GM21619 (cell line): ENCODE results near the gene PRR5.
"Not testable (repeated sequence)": the region's sequence is repeated elsewhere in the genome, so short reads cannot be mapped to it uniquely, and the experiment has no call there.

Experiments used
- ATAC-seq: cut with Tn5 transposase; IDR thresholded peaks from one replicate; pipeline ENCODE4 v1.9.1; 2021; ENCODE audit not compliant: unreplicated experiment

Gene PRR5, protein sequence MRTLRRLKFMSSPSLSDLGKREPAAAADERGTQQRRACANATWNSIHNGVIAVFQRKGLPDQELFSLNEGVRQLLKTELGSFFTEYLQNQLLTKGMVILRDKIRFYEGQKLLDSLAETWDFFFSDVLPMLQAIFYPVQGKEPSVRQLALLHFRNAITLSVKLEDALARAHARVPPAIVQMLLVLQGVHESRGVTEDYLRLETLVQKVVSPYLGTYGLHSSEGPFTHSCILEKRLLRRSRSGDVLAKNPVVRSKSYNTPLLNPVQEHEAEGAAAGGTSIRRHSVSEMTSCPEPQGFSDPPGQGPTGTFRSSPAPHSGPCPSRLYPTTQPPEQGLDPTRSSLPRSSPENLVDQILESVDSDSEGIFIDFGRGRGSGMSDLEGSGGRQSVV

DNA sequence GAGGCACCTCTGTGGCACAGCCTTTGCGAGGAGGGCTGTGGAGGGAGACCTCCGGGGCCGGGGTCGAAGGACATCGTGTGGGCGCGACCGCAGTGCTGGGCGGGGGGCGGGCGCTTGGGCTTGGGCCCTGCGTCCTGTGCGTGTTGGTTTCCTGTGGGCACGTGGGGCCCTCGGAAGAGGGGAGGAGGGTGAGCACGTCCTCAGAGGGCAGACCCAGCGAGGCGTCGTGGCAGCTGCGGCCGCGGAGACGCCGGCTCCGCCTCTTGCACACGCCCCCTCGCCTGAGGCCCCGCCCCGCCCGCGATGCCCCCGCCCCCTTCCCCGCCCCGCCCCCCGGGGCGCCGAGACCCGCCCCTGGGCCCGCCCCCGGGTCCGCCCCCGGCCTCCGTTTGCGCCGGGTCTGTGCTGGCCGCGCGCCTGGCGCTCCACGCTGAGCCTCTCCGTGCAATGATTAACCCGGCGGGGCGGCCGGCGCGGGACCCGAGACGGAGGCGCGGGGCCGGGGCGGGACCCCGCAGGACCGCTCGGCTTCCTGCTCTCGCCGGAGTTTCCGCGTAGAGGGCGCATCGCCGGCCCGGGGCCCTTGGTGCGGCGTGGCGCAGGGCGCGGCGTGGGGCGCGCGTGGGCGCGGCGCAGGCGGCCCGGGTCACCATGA lies at the start of gene PRR5:
Gene PRR5, plus strand, starts transcription at position 381 of the 655 bp plus-strand sequence. Its CDS starts 271 bp downstream, at position 652.
- ATAC-seq = peak; percentile 65

DNA sequence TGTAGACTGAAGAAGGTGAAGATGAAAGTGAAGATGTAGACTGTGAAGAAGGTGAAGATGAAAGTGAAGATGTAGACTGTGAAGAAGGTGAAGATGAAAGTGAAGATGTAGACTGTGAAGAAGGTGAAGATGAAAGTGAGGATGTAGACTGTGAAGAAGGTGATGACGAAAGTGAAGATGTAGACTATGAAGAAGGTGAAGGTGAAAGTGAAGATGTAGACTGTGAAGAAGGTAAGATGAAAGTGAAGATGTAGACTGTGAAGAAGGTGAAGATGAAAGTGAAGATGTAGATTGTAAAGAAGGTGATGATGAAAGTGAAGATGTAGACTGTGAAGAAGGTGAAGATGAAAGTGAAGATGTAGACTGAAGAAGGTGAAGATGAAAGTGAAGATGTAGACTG lies 49.1 kb upstream of the PRR5 start:
- ATAC-seq = not testable (repeated sequence)

DNA sequence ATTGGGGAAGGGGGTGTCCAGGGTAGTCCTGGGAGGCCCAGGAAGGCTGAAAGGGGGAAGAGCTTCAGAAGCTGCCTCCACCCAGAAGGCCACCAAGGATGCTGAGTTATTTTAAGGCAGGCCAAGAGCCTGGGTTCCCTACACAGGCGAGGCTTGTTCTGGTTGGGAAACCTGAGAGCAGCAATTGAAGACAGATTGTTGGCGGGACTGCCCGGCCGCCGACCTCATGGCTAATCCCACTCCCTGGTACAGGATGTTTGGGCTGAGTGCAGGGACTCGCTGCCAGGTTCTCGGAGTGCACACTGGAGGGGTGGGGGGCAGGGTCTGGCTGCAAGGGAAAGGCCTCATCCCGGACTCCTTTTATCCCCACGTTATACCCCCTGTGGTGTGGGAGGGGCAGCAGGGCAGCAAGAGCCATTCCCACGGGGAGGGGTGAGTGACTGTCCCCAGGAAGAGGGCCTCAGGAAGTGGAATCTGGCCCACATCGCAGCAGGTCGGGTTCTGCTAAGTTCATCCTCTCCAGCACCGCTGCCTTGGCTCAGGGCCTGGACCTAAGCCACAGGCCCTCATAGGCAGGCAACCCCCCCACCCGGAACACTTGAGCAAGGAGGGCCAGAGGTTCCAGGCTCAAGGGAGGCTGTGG lies 43.6 kb upstream of the PRR5 start:
- no peak for ATAC-seq

DNA sequence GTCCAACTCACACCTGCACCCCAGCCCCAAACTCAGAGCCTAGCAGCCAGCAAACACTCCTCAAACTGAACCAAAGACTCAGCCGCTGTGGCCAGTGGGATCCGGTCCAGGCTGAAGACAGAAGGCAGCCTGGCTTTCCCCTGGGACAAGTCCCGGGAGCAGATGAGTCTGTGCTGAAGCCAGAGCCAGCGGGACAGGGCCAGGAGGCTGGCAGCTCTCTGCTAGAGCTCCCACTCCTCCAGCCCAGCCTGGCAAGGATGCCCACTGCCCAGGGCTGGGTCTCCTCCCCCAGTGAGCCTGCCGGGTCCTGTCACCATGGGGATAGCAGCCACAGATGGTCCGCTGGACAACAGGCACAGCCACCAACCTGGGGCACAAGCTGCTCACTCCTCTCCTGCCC lies 42.9 kb upstream of the PRR5 start:
- no peak for ATAC-seq

DNA sequence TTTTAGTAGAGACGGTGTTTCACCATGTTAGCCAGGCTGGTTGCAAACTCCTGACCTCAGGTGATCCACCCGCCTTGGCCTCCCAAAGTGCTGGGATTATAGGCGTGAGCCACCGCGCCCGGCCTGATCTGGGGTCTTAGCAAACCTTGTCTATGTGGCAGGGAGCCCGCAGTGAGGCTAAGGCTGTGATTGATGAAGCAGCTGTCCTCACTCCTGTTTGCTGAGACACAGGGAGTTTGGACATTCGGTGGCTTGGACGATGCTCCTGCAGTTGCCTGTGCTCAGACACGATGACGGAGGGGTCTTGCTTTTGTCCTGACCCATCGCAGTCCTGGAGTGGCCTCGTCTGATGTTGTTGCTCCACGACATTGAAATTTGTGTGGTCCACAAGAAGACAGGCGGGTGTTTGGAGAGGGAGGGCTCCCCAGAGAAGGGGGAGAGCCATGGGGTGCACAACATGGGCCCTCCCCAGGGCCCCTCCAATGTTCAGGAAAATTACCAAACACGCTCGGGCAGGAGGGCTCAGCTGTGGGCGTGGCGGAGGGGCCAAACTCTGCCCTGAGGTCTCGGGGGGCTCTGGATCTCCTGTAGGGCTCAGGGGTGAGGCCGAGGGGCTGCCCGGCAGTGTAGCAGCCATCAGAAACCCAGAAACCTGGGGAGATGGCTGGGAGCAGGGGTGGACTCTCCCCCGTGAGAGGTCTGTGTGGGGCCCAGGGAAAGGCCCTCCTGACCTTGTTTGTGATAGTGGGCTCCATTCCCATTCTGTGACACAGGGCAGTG lies 41.8 kb upstream of the PRR5 start:
- no peak for ATAC-seq

DNA sequence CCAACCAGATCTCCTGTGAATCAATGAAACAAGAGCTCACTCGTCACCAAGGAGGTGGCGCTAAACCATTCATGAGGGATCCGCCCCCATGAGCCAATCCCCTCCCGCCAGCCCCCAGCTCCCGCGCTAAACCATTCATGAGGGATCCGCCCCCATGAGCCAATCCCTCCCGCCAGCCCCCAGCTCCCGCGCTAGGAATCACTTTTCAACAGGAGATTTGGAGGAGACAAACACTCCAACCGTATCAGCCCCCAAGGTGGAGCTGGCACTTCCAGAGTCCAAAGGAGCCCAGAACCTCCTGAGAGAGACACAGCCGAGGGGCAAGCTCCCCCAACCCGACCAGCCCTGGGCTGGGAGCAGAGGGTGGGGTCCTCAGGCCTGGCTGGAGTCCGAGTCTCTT lies 40.9 kb upstream of the PRR5 start:
- ATAC-seq = no peak

DNA sequence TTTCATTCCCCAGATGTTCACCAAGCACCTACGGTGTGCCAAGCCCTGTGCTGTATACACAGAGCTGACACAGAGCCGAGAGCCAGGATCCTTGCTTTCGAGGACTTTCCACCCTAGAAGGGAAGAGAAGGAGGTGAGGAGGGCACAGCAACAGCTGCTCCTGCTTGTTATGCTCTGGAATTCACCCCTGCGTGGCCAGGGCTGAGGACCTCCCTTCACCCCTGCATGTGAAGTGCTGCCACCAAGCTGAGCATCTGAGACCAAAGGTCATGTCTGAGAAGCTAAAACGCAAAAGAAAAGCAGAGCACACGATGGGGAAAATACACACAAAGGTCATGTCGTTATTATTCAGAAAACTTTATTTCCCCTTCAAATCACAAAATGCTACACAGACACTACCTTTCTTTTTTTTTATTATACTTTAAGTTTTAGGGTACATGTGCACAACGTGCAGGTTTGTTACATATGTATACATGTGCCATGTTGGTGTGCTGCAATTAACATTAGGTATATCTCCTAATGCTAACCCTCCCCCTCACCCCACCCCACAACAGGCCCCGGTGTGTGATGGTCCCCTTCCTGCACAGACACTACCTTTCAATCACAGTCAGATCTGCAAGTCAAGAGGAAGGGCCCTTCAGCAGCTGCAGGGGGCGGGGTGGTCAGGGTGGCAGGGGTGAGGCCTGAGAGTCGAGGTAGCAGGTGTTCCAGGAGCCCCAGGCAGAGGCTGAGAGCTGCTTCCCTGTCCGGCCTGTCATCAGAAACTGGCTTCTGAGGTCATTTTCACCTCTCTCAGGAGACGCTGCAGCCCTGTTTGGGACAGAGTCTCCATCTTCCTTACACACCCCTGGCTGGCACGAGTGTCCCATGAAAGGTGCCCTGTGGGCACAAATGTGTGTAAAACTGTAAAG lies 40.1 kb upstream of the PRR5 start:
- ATAC-seq = no peak

DNA sequence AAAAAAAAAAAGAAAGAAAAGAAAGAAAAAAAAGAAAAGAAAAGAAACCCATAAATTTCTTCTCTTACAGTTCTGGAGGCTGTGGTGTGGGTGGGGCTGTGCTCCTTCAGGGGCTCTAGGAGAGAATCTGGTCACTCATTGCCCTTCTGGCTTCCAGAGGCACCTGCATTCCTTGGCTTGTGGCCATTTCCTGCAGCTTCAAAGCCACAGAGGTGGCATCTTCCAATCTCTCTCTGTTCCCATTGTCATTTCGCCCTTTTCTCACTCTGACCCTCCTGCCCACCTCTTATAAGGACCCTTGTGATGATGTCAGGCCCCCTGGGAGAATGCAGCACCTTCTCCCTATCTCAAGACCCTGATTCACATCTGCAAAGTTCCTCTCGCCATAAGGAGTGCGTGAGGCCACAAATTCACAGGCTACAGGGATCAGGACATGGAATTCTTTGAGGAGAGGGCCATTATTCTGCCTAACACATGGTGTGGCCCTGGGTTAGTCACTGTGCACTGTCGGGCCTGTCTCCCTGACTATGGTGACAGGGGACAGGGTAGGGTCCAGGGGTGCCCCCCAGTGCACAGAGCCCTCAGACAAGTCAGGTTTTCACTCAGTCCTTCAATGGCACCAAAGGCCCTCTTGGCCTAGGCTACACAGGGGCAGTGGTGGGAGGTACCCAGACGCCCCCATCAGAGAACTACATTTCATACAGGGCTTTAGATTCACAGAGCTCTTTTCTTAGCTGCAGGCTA lies 38.6 kb upstream of the PRR5 start:
- ATAC-seq = no peak

DNA sequence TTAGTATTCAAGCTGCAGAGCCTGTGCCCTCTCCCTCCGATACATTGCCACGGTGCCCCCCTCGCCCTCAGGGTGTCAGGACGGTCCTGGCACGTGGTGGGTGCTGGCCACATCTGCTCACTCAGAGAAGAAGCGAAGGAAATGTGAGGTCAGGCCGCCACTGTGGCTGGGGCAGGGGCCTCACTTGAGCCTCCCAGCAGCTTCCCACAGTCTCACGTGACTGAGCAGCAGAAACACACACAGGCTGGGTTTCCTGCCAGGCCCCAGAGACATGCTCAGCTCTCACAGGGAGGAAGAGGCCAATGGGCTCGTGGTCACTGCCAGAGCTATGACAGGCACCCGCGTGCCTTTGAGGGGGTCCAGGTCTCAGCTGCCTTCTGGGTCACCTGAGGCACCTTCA lies 37.9 kb upstream of the PRR5 start:
- no peak for ATAC-seq

DNA sequence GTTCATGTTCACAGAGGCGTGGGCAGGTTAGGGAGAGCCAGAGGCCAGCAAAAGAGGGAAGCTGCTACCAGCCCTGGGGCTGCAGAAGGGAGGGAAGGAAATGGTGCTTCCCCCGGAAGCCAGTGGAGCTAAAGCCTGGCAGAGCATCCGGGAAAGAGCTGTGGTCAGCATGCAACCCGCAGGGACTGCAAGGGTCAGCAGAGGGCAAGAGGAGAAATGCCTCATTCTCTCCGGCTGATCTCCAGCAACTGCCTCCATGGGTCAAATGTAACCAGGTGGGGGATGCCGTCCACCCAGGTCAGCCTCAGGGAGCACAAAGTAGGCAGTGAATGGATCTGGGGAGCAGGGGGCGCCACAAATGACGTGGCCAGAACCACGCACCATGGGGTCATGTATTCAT lies 36.9 kb upstream of the PRR5 start:
- no peak for ATAC-seq

DNA sequence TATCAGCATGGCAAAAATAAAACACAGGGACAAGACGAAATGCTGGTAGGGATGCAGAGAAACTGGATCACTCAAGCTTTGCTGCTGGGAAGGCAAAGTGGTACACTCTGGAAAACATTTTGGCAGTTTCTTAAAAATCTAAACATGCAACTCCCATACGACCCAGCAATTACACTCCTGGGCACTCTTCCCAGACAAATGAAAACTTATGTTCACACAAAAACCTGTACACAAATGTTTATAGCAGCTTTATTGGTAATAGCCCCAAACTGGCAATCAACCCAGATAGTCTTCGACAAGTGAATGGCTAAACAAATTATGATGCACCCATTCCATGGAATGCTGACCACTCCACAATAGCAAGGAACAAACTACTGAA lies 35.8 kb upstream of the PRR5 start:
- ATAC-seq = no peak

DNA sequence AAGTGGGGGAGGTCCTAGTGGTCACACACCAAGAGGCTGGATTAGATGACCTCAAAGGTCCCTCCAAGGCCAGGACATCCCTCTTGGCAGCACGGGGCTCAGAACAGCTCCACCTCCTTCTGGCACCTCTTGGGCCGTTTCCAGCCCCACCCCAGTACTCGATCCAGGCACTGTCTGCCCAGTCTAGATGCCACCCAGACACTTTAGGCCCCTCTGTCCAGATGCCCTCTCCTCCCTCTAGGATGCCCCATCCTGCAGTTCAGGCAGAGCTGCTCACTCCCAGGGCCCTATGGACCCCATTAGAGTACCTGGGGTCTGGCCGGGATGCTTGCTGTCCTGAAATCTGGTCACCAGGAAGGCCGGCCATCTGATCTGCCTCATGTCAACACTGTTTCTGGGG lies 34.7 kb upstream of the PRR5 start:
- ATAC-seq = no peak

DNA sequence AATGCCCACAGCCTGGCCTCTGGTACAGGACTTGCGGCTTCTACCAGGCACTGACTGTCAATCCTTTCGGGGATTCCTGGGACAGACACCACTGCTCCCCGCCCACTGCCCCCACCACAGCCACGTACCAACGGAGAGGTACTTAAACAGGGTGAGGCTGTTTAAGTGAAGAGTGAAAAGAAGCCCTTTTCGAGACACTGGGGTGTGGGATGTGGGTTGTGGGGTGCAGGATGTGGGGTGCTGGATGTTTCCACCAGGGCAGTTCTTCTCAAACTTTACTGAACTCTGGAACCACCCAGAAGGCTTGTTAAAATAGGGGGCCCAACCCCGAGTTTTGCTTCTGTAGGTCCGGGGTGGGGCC lies 34.2 kb upstream of the PRR5 start:
- no peak for ATAC-seq

DNA sequence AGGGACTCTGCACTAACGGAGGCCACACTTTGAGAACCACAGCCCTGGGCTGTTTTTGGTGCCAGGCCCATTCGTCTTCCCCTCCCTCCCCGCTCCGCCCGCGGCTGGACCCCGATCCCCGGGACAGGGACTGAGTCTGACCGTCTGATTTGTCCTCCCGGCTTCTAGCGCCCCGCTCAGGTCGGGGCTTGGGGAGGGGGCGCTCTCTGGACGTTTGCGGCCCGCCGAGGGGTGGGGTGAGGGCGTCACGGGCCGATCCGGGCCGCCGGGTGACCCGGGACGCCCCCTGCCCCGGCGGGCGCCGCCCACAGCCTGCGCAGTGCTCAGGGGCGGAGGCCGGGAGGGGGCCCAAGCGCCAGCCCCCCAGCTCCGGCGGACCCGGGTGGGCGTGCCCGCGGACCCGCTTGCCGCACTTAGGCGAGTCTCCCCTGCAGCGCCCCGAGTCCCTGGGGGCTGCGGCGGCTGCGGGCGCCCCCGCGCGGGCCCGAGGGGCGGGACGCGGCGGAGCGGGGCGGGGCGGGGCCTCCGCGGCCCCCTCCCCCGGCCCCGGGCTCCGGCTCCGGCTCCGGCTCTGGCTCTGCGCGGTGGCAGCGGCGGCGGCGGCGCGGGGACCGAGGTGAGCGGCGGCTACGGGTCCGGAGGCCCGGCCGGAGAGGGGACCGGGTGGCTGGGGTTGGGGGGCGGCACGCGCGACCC lies 33.7 kb upstream of the PRR5 start:
- ATAC-seq = no peak

DNA sequence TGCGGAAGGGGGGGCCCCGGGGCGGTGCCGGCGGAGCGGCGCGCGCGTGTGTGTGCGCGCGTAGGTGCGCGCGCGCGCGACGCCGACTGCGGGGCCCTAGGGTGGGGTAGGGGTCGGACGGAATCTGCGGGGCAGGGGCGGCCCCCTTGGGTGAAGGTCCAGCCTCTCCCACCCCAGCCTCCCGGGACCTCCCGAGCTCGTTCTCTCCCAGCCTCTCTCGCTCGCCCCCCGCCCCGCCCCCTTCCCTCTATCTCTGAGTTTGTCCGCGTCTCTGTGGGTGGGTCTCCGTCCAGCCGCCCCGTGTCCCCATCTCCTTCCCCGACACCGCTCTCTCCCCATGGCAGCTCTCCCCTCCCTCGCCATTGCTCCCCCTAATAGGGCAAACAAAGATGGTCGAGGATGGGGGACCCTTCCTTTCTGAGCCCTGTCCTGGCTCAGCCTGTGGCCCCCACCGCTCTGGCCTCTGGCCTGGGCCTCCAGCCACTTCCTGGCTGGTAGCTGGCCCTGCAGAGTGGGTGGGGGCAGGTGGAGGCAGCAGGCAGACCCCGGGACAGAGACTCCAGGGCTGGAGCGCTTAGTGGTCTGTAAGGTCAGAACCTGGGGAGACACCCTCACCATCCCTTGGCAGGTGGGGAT lies 33.0 kb upstream of the PRR5 start:
- ATAC-seq = no peak

DNA sequence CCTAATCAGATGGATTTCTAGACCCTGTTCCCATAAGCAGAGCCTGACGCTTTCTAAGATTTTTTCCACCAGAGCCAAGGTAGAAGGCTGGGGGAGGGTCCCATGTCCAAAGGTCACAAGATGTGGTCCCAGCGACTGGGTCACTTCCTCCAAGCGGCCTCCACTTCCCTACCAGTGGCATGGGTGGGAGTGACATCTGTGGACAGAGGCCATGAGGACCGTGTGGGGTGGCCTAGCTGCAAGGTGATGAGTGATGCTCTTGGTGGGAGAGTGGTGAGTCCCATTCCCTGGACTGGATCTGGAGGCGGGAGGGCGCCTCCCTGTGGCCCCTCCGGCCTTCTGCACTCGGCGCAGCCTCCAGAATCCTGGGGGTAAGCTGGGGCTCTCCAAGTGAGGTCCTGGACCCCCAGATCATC lies 32.4 kb upstream of the PRR5 start:
- no peak for ATAC-seq

DNA sequence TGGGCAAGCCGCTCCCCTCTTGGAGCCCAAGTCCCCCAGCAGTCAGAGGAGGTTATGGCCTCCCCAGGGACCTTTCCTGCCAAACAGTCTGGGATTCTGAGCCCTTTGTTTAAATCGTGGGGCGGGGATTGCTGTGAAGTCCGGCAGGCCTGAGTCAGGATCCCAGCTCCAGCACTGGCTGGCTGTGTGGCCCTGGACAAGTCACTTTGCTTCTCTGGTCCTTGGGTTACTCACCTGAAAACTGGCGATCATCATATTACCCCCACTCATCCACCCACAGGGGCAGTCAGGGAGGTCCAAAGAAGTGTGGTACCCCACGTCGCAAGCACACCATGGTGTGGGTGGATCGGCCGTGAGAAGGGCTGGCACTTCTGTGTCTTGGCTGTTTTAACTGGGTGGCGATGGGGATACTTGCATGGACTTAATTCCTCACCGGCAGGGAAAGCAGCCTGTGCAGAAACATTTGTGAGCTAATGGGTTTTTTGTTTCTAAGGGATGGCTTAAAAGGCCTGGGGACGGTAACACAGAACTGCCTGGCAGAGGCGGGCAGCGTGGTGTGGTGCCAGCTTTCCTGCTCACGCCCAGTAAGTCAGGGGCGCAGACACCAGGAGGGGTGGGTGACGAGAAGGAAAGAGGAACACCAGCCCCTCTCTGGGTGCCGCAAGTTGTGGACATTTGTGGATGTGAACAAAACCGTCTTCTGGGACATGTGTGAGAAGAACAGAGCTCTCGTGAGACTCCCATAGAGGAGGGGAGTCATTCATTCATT lies 31.6 kb upstream of the PRR5 start:
- ATAC-seq = no peak

DNA sequence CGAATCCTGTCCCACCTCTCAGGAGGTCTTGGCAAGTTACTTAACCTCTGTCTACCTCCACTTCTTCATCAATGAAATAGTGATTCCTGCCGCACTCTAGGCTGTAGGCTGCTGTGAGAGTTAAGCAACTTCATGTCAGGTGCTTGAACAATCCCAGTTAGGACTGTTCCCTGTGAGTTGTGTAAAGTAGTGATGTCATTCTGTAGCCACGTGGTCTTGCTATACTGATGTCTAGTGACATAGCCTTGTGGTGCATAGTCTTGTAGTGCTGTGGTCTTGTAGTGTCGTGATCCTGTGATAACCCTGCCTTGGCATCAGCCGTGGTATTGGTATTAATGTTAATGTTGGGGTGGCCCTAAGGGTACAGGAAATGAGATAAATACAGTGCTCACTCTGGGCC lies 30.3 kb upstream of the PRR5 start:
- no peak for ATAC-seq
